HepG2 (cell line): ENCODE measurements around the gene CEP19. TPM values are rescaled to one million over a fixed set of nuclear protein-coding genes. Genes with fewer than 3 reads are reported as not detected.

Experiments used
- ATF5 ChIP-seq: sonication (generic); formaldehyde crosslinking; IDR thresholded peaks from 2 replicates; pipeline ENCODE4 v1.4.0; 2020; ENCODE audit warnings: mild to moderate bottlenecking, low read depth, missing genetic modification reagents
- DPF2 ChIP-seq: sonication (generic); formaldehyde crosslinking; IDR thresholded peaks from 2 replicates; pipeline ENCODE4 v1.4.0; 2020; ENCODE audit warnings: mild to moderate bottlenecking, low read depth, missing genetic modification reagents, borderline replicate concordance
- FOXP4 ChIP-seq: sonication (generic); formaldehyde crosslinking; IDR thresholded peaks from 2 replicates; pipeline ENCODE4 v1.4.0; 2020; ENCODE audit warnings: missing genetic modification reagents
- GATA4 ChIP-seq: sonication (generic); IDR thresholded peaks from 2 replicates; pipeline ENCODE4 v1.6.1; 2016; ENCODE audit warnings: antibody characterized with exemption, low read depth, borderline replicate concordance
- HBP1 ChIP-seq: IDR thresholded peaks from 2 replicates; pipeline ENCODE4 v1.6.1; 2016; ENCODE audit warnings: low read depth, control low read depth
- MAF1 ChIP-seq: sonication (generic); formaldehyde crosslinking; IDR thresholded peaks from 2 replicates; pipeline ENCODE4 v1.5.0; 2020; ENCODE audit warnings: missing genetic modification reagents, borderline replicate concordance
- MBNL3 ChIP-seq: fragments of 250-450 bp; sonication (Bioruptor Pico); conservative IDR thresholded peaks from 2 replicates; pipeline ENCODE4 v1.8.0; 2022; ENCODE audit warnings: mild to moderate bottlenecking, inconsistent platforms
- RARG ChIP-seq: sonication (generic); formaldehyde crosslinking; IDR thresholded peaks from 2 replicates; pipeline ENCODE4 v1.4.0; 2020; ENCODE audit warnings: low read depth, mild to moderate bottlenecking, missing genetic modification reagents
- RXRB ChIP-seq: IDR thresholded peaks from 2 replicates; pipeline ENCODE4 v1.6.1; 2016; ENCODE audit warnings: borderline replicate concordance, missing genetic modification reagents, missing compliant biosample characterization
- ZBTB33 ChIP-seq: sonication (generic); formaldehyde crosslinking; IDR thresholded peaks from 2 replicates; pipeline ENCODE4 v1.4.0; 2020; ENCODE audit warnings: missing genetic modification reagents
- ZNF232 ChIP-seq: sonication (generic); formaldehyde crosslinking; IDR thresholded peaks from 2 replicates; pipeline ENCODE4 v1.4.0; 2020; ENCODE audit warnings: missing genetic modification reagents, borderline replicate concordance
- ZNF407 ChIP-seq: sonication (generic); formaldehyde crosslinking; IDR thresholded peaks from one replicate; pipeline ENCODE4 v1.5.1; 2020; ENCODE audit warnings: mild to moderate bottlenecking, missing genetic modification reagents; ENCODE audit errors: not compliant biosample characterization
- ZNF431 ChIP-seq: sonication (generic); formaldehyde crosslinking; IDR thresholded peaks from 2 replicates; pipeline ENCODE4 v1.9.0; 2022; ENCODE audit warnings: missing genetic modification reagents, low read depth, mild to moderate bottlenecking, borderline replicate concordance
- ZNF543 ChIP-seq: sonication (generic); formaldehyde crosslinking; IDR thresholded peaks from 2 replicates; pipeline ENCODE4 v1.4.0; 2020; ENCODE audit warnings: mild to moderate bottlenecking, missing genetic modification reagents
- polyA plus RNA-seq, 8 experiments: library from polyadenylated mRNA; depleted of rRNA in 3 of 8; stranded (reverse) in 7 of 8; unstranded in 1 of 8; fragments of >200 nt; fragmentation: Illumina TruSeq in 4 of 8; extraction: Trizol in 4 of 8; gene quantifications; 2 replicates each; pipeline versions ENCODE4 v1.2.1 to v1.2.3, GENCODE V29; 2011 to 2016; ENCODE audit warnings: low read depth in 4 of 8, missing spikeins in 1 of 8, mixed read lengths in 1 of 8; ENCODE audit not compliant: insufficient read depth in 1 of 8
- total RNA-seq, 5 experiments: library from RNA; depleted of rRNA; stranded (reverse); fragments of >200 nt; fragmentation: Illumina TruSeq; extraction: Trizol; gene quantifications; 2 replicates each; pipeline ENCODE4 v1.2.3, GENCODE V29; 2016; ENCODE audit warnings: low read depth in 1 of 5

Gene CEP19
- total and polyA plus RNA-seq, 2 of the 13 experiments (the other 11 are each of a cell fraction or from before 2014, with no cell fraction given) = 0.48 to 1.2 TPM

GRCh38 chr3:196711838-196712513 is at the start of gene CEP19, which contains the start of gene PIGX (continued):
- TF ChIP-seq HBP1 (no peak), DPF2 (no peak), FOXP4 (CRISPR knock-in tag) (no peak), ZNF407 (CRISPR knock-in tag) (no peak), RXRB (CRISPR knock-in tag) (no peak), ZNF232 (CRISPR knock-in tag) (0 out of 2 replicates have a peak, but pooled peaks have one; percentile 23), MAF1 (no peak), MBNL3 (no peak), ZBTB33 (CRISPR knock-in tag) (no peak), ZNF431 (CRISPR knock-in tag) (no peak), ATF5 (CRISPR knock-in tag) (no peak), RARG (CRISPR knock-in tag) (no peak), ZNF543 (no peak), GATA4 (no peak)
